GM18517 (cell line): Measurements from ENCODE around the gene KRT71.

Experiments
- ATAC-seq: cut with Tn5 transposase; IDR thresholded peaks from one replicate; pipeline ENCODE4 v1.9.1; 2021; ENCODE audit warnings: mild to moderate bottlenecking, moderate library complexity; ENCODE audit not compliant: unreplicated experiment

The KRT71 gene

GRCh38 chr12:52539821-52540173, 13.1 kb downstream of the KRT71 start:
- no peak for ATAC-seq

GRCh38 chr12:52539083-52539820, 13.7 kb downstream of the KRT71 start:
- no peak for ATAC-seq

- no peak for ATAC-seq
These were observed 15.8 kb downstream of the KRT71 start for GRCh38 chr12:52537101-52537500.

- no peak for ATAC-seq
These were observed 17.4 kb downstream of the KRT71 start for GRCh38 chr12:52535574-52535973.

- ATAC-seq: no peak
These were observed 18.5 kb downstream of the KRT71 start for GRCh38 chr12:52534482-52534881.

- no peak for ATAC-seq
These were observed 19.1 kb downstream of the KRT71 start for GRCh38 chr12:52533686-52534470.

GRCh38 chr12:52532636-52533035, 20.3 kb downstream of the KRT71 start:
- ATAC-seq: no peak

- no peak for ATAC-seq
These were observed 21.2 kb downstream of the KRT71 start for GRCh38 chr12:52531566-52532300.

- ATAC-seq: no peak
These were observed 22.0 kb downstream of the KRT71 start for GRCh38 chr12:52530905-52531304.

GRCh38 chr12:52530366-52530765, 22.6 kb downstream of the KRT71 start:
- no peak for ATAC-seq

- ATAC-seq: no peak
These were observed 23.1 kb downstream of the KRT71 start for GRCh38 chr12:52529846-52530245.

- no peak for ATAC-seq
These were observed 23.5 kb downstream of the KRT71 start for GRCh38 chr12:52529417-52529816.

GRCh38 chr12:52528641-52529143, 24.3 kb downstream of the KRT71 start:
- ATAC-seq: no peak

- no peak for ATAC-seq
These were observed 25.7 kb downstream of the KRT71 start for GRCh38 chr12:52527121-52527800.

GRCh38 chr12:52526511-52526951, 26.4 kb downstream of the KRT71 start:
- ATAC-seq: no peak

- ATAC-seq: no peak
These were observed 27.1 kb downstream of the KRT71 start for GRCh38 chr12:52525661-52526499.

GRCh38 chr12:52524898-52525591, 27.9 kb downstream of the KRT71 start:
- ATAC-seq: no peak

- no peak for ATAC-seq
These were observed 28.6 kb downstream of the KRT71 start for GRCh38 chr12:52524241-52524897.

- no peak for ATAC-seq
These were observed 29.1 kb downstream of the KRT71 start for GRCh38 chr12:52523824-52524223.
